OCI-LY7 (cell line): ENCODE data around the gene GCHFR. TPM values are rescaled to one million over a fixed set of nuclear protein-coding genes. Genes with fewer than 3 reads are reported as not detected.

Experiments
- BruUV-seq: library from RNA; stranded (reverse); fragments of 400-500 nt; replicated peaks from 2 replicates; lab custom pipeline; 2021; lab: Mats Ljungman, UMichigan
- CTCF ChIA-PET: fragments of 300-600 bp; sonication (Branson Sonifier 250); formaldehyde crosslinking; loops from one replicate; lab custom pipeline; 2022; ENCODE audit warnings: antibody characterized with exemption; ENCODE audit not compliant: unreplicated experiment; lab: Charles Lee
- POLR2A ChIA-PET: fragments of 300-600 bp; sonication (Branson Sonifier 250); formaldehyde crosslinking; loops from one replicate; lab custom pipeline; 2022; ENCODE audit warnings: antibody characterized with exemption; lab: Charles Lee
- DNase-seq: peaks from one replicate; pipeline ENCODE4 v3.0.0-alpha.2; 2015; ENCODE audit warnings: low spot score
- H2AFZ ChIP-seq: fragments of 200-600 bp; sonication (generic), shearing (Covaris generic); 2 replicates; pipeline ENCODE4 v1.6.1; 2014; ENCODE audit warnings: mild to moderate bottlenecking, antibody characterized with exemption, low read length, moderate library complexity
- H3K27ac ChIP-seq: fragments of 200-600 bp; sonication (generic); 2 replicates; pipeline ENCODE4 v1.5.1; 2014; ENCODE audit warnings: mixed run types, low read depth, mild to moderate bottlenecking, moderate library complexity, low read length, inconsistent platforms; ENCODE audit not compliant: poor library complexity, severe bottlenecking
- H3K36me3 ChIP-seq: fragments of 200-600 bp; sonication (generic); 2 replicates; pipeline ENCODE4 v1.6.1; 2014; ENCODE audit warnings: mild to moderate bottlenecking, antibody characterized with exemption, low read length, moderate library complexity, mixed read lengths; ENCODE audit not compliant: insufficient read depth
- H3K4me1 ChIP-seq: fragments of 200-600 bp; sonication (generic); 2 replicates; pipeline ENCODE4 v1.5.1; 2014; ENCODE audit warnings: mild to moderate bottlenecking, low read length; ENCODE audit not compliant: insufficient read depth, poor library complexity, severe bottlenecking
- H3K4me2 ChIP-seq: fragments of 200-600 bp; sonication (generic); 2 replicates; pipeline ENCODE4 v1.6.1; 2014; ENCODE audit warnings: mild to moderate bottlenecking, low read length
- H3K4me3 ChIP-seq: fragments of 200-600 bp; sonication (generic); 2 replicates; pipeline ENCODE4 v1.5.1; 2014; ENCODE audit warnings: mild to moderate bottlenecking, low read depth, low read length; ENCODE audit not compliant: poor library complexity, severe bottlenecking
- H3K79me2 ChIP-seq: fragments of 200-600 bp; sonication (generic); 2 replicates; pipeline ENCODE4 v1.6.1; 2016; ENCODE audit warnings: low read depth, mild to moderate bottlenecking, low read length, moderate library complexity, mixed read lengths; ENCODE audit not compliant: insufficient read depth
- H3K9me2 ChIP-seq: fragments of 200-600 bp; sonication (generic); 2 replicates; pipeline ENCODE4 v1.6.1; 2016; ENCODE audit warnings: mild to moderate bottlenecking, low read length, mixed read lengths; ENCODE audit not compliant: insufficient read depth
- H3K9me3 ChIP-seq: fragments of 200-600 bp; sonication (generic); 2 replicates; pipeline ENCODE4 v1.6.1; 2014; ENCODE audit warnings: mild to moderate bottlenecking, mixed run types, low read length, mixed read lengths
- H4K20me1 ChIP-seq: fragments of 200-600 bp; sonication (generic); 2 replicates; pipeline ENCODE4 v1.6.1; 2014; ENCODE audit warnings: mild to moderate bottlenecking, antibody characterized with exemption, low read length, moderate library complexity, mixed read lengths; ENCODE audit not compliant: insufficient read depth
- CTCF ChIP-seq: fragments of 200-600 bp; sonication (generic); conservative IDR thresholded peaks from 2 replicates; pipeline ENCODE4 v1.5.1; 2014; ENCODE audit warnings: mild to moderate bottlenecking, antibody characterized with exemption, low read length, moderate library complexity, mixed read lengths
- EZH2phosphoT487 ChIP-seq: fragments of 200-600 bp; sonication (generic); IDR thresholded peaks from 2 replicates; pipeline ENCODE4 v1.6.1; 2018; ENCODE audit warnings: low read depth, borderline replicate concordance, mild to moderate bottlenecking, mixed run types, antibody characterized with exemption, low read length, moderate library complexity, mixed read lengths
- intact Hi-C: fragments of 100-400 bp; cut with micrococcal nuclease; formaldehyde crosslinking; loops from one replicate; pipeline ENCODE4 v1.10.0; 2022; ENCODE audit not compliant: unreplicated experiment
- total RNA-seq, 2 experiments: library from RNA; depleted of rRNA in 1 of 2; stranded (reverse); fragments of >200 nt in 1 of 2; shearing (Covaris generic) in 1 of 2; gene quantifications; 2 replicates each; pipeline ENCODE4 v1.2.3, GENCODE V29; 2014 to 2022

Gene GCHFR
- total RNA-seq, 2 experiments from 2014 or later, result 75.7 to 97.4 TPM

DNA sequence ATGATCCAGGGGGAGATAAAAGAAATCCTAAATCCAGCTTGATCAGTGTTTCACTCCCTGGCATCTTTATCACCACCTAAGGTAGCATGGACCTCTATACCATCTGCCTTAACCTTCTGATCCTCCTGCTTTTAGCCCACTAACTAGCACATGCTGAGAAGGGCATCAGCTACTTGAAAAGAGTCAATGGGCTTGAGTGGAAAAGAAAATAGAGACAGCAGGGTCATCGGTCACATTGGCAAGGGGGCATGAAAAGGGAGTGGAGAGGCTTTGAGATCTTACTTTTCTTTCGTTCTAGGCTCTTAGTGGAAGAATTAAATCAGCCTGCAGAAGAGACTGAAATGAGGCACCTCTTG is 42.8 kb downstream of the GCHFR start:
- CTCF ChIA-PET, result interaction anchor here (1.1 kb wide), 2 partner anchors 24 to 372 kb away, joined by 3 to 5 read pairs; no protein-coding TSS in a partner anchor
- H3K4me3 ChIP-seq, result peak overlapping the region; percentile 78
- peaks cover 5% of the 10 kb centered on the region; the same call in 1 of the 2 replicates for H3K36me3 ChIP-seq
- no peaks in the 10 kb centered on the region for H3K9me2 ChIP-seq
- no peaks in the 10 kb centered on the region for H4K20me1 ChIP-seq
- peak overlapping the region; percentile 76 for H3K27ac ChIP-seq
- DNase-seq, result no peak
- H3K4me2 ChIP-seq, result peak overlapping the region; percentile 92
- TSS peak; percentile 87 for BruUV-seq
- peaks cover 19% of the 10 kb centered on the region for H3K4me1 ChIP-seq
- intact Hi-C loops, result loop anchor here (1.0 to 2.0 kb wide), 3 partner anchors 38 to 89 kb away; partner anchors contain the start of genes C15orf62 and RMDN3
- POLR2A ChIA-PET, result interaction anchor here (0.5 to 1.3 kb wide), 4 partner anchors 10 to 112 kb away, joined by 3 to 4 read pairs (median 4); no protein-coding TSS in a partner anchor
- H3K79me2 ChIP-seq, result peaks cover 16% of the 10 kb centered on the region; the same call in 1 of the 2 replicates
- H2AFZ ChIP-seq, result peak overlapping the region; percentile 97
- no peak for TF ChIP-seq CTCF
- no peak for TF ChIP-seq EZH2phosphoT487
- no peaks in the 10 kb centered on the region for H3K9me3 ChIP-seq

- Histone ChIP-seq H3K4me1 (peaks cover 19% of the 10 kb centered on the region), H3K4me3 (peak within 1 kb of the TSS; percentile 78), H3K9me3 (no peaks in the 10 kb centered on the region), H3K27ac (peak within 1 kb of the TSS; percentile 76), H4K20me1 (no peaks in the 10 kb centered on the region), H3K36me3 (peaks cover 5% of the 10 kb centered on the region; the same call in 1 of the 2 replicates), H3K4me2 (peak within 1 kb of the TSS; percentile 92), H3K9me2 (no peaks in the 10 kb centered on the region), H3K79me2 (peaks cover 16% of the 10 kb centered on the region; the same call in 1 of the 2 replicates), H2AFZ (peak within 1 kb of the TSS; percentile 97)
- intact Hi-C loops, result loop anchor here (1.0 to 2.0 kb wide), 3 partner anchors 38 to 88 kb away; partner anchors contain the start of genes C15orf62 and RMDN3
- DNase-seq, result peak; percentile 99
- ChIA-PET POLR2A (interaction anchor here (0.5 to 1.3 kb wide), 6 partner anchors 10 to 113 kb away, joined by 3 to 4 read pairs (median 4); partner anchors contain the start of gene VPS18), CTCF (interaction anchor here (0.6 to 1.1 kb wide), 3 partner anchors 25 to 372 kb away, joined by 3 to 5 read pairs (median 4); no protein-coding TSS in a partner anchor)
- no TSS peak for BruUV-seq
- TF ChIP-seq CTCF, result no peak
- TF ChIP-seq EZH2phosphoT487, result no peak
These were observed 43.4 kb downstream of the GCHFR start, which contains the start of the genes DNAJC17 and ZFYVE19 for GRCh38 chr15:40807028-40807887. TSS of gene DNAJC17 (minus strand) at chr15:40807473. CDS start at chr15:40807446, 27 bp downstream. TSS of gene ZFYVE19 (plus strand) at chr15:40807089. CDS start at chr15:40807590, 501 bp downstream.
